Psoas muscle (tissue), 8 donors: ENCODE measurements around the gene OR1D2. TPM values are rescaled to one million over a fixed set of nuclear protein-coding genes. Genes with fewer than 3 reads are reported as not detected.
"Not testable (repeated sequence)": the region's sequence is repeated elsewhere in the genome, so short reads cannot be mapped to it uniquely, and the experiment has no call there.

Experiments used
- ATAC-seq, 4 donors: fragments of 200-7000 bp; cut with Tn5 transposase; one replicate each; pipeline ENCODE4 v1.9.1; 2020; ENCODE audit warnings: moderate library complexity in 3 of 4, mild to moderate bottlenecking in 2 of 4
- DNase-seq, 2 donors: peaks; one replicate each; pipeline ENCODE4 v3.0.0-alpha.2; 2020
- H3K27ac ChIP-seq: fragments of 200-600 bp; one replicate; pipeline ENCODE4 v1.8.0; 2022
- H3K27me3 ChIP-seq, 3 donors: fragments of 200-600 bp in 1 of 3; one replicate each; pipeline versions ENCODE4 v1.6.1 to v1.8.0; 2013 to 2022; ENCODE audit warnings: low read length in 2 of 3, mild to moderate bottlenecking in 2 of 3, moderate library complexity in 1 of 3; ENCODE audit not compliant: insufficient read depth in 3 of 3
- H3K36me3 ChIP-seq, 2 donors: fragments of 200-600 bp in 1 of 2; one replicate each; pipeline versions ENCODE4 v1.6.1 to v1.8.0; 2013 to 2022; ENCODE audit warnings: low read depth in 1 of 2, mild to moderate bottlenecking in 1 of 2, moderate library complexity in 1 of 2; ENCODE audit not compliant: insufficient read depth in 1 of 2
- H3K4me1 ChIP-seq: fragments of 200-600 bp; one replicate; pipeline ENCODE4 v1.8.0; 2022
- H3K4me3 ChIP-seq: fragments of 200-600 bp; one replicate; pipeline ENCODE4 v1.8.0; 2022; ENCODE audit warnings: mild to moderate bottlenecking
- H3K9me3 ChIP-seq: fragments of 200-600 bp; one replicate; pipeline ENCODE4 v1.8.0; 2022
- WGBS, 3 donors: extraction: QIAGEN DNeasy Blood & Tissue Kit; methylation state at CpG; one replicate each; pipeline versions ENCODE4 v1.1.6 to v1.1.7; 2013; 5-methylcytosine and 5-hydroxymethylcytosine counted together
- intact Hi-C, 2 donors: fragments of 100-400 bp; cut with DNase I; formaldehyde crosslinking; loops; one replicate each; pipeline versions ENCODE4 v1.11.0 to v1.14.2; 2022
- long read RNA-seq, 2 donors: library from polyadenylated mRNA; unstranded; transcript quantifications; one replicate each; pipeline ENCODE4 v2.0.0, GENCODE V29; 2021
- polyA plus RNA-seq, 3 donors: library from polyadenylated mRNA; stranded (reverse); fragments of 200-250 nt; gene quantifications; one replicate each; pipeline ENCODE4 v1.2.3, GENCODE V29; 2013
- total RNA-seq, 4 donors: library from RNA; stranded (reverse); fragmentation: NEBNext Ultra II Directional in 2 of 4; extraction: Animal tissue kit (Norgen Biotek cat#: 25700) in 2 of 4; gene quantifications; one replicate each; pipeline versions ENCODE4 v1.2.1 to v1.2.4, GENCODE V29; 2021 to 2023
- TF ChIP-seq, protein P1 (sequence below): fragments of 200-600 bp; IDR thresholded peaks from one replicate; pipeline ENCODE4 v1.8.0; 2022; ENCODE audit warnings: antibody characterized with exemption
- donor health status: healthy with polysubstance abuse.
- donor health status: DM: no; HTN: no; CAD: no; lungs with moderate emphysema.
- donor health status: Bipolar disorder and iron deficiency.
- donor health status: healthy.
- donor health status: DM: yes; HTN: yes; CAD: no.
- donor health status: DM: no; HTN: no; CAD: no.
- donor health status: DM: no; HTN: no; CAD: no.
- donor health status: DM: yes; HTN: yes; CAD: no.

The OR1D2 gene
- not detected for total RNA-seq
- polyA plus RNA-seq: not detected
- long read RNA-seq, donor 1: 0 reads
- long read RNA-seq, donor 2: 0 reads

DNA sequence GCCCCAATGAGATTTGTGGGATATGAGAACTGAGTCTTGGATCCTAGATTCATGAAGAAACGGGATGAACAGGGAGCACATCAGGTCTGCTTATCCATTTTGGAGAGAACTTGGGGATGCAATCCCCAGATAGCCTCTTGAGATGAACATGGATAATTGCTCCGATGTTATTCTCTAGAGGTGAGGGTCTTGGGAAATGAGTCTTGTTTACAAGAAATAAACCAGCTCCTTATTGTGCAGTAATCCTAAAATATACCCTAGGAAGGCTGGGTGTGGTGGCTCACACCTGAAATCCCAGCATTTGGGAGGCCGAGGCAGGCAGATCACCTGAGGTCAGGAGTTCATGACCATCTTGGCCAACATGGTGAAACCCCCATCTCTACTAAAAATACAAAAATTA is at the start of gene OR1D2:
TSS of gene OR1D2 (minus strand) at position 101 of the 400 bp plus-strand sequence. CDS start 11,426 bp downstream, outside the sequence.
- DNase-seq (no peak), ATAC-seq (no peak)
- TF ChIP-seq, protein P1, sequence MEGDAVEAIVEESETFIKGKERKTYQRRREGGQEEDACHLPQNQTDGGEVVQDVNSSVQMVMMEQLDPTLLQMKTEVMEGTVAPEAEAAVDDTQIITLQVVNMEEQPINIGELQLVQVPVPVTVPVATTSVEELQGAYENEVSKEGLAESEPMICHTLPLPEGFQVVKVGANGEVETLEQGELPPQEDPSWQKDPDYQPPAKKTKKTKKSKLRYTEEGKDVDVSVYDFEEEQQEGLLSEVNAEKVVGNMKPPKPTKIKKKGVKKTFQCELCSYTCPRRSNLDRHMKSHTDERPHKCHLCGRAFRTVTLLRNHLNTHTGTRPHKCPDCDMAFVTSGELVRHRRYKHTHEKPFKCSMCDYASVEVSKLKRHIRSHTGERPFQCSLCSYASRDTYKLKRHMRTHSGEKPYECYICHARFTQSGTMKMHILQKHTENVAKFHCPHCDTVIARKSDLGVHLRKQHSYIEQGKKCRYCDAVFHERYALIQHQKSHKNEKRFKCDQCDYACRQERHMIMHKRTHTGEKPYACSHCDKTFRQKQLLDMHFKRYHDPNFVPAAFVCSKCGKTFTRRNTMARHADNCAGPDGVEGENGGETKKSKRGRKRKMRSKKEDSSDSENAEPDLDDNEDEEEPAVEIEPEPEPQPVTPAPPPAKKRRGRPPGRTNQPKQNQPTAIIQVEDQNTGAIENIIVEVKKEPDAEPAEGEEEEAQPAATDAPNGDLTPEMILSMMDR: no peak
- peaks cover 0 to 4% (median 0%) of the 10 kb centered on the region in 3 donors for H3K27me3 ChIP-seq
- no peak within 1 kb of the TSS for H3K27ac ChIP-seq
- H3K36me3 ChIP-seq: no peaks in the 10 kb centered on the region
- H3K9me3 ChIP-seq: peaks cover 11% of the 10 kb centered on the region
- intact Hi-C loops: no loop called here
- WGBS, 3 donors: 67 to 76% (median 67%) methylated on average over 3 of the region's 3 CpGs
- H3K4me1 ChIP-seq: no peaks in the 10 kb centered on the region
- H3K4me3 ChIP-seq: no peak within 1 kb of the TSS

- H3K27me3 ChIP-seq, ATAC-seq, intact Hi-C loops, H3K27ac ChIP-seq, H3K4me1 ChIP-seq, H3K9me3 ChIP-seq, H3K4me3 ChIP-seq, H3K36me3 ChIP-seq, DNase-seq: not testable (repeated sequence)
- 79 to 86% (median 83%) methylated on average over 2 of the region's 3 CpGs for WGBS, 3 donors
Observed at GRCh38 chr17:3137494-3137893, 33.3 kb upstream of the OR1D2 start.

- Histone ChIP-seq H3K4me1 (no peaks in the 10 kb centered on the region), H3K4me3 (no peak within 1 kb of the TSS), H3K27ac (no peak within 1 kb of the TSS), H3K27me3 (peaks cover 0 to 4% (median 0%) of the 10 kb centered on the region in 3 donors), H3K36me3 (no peaks in the 10 kb centered on the region), H3K9me3 (no peaks in the 10 kb centered on the region)
- TF ChIP-seq, protein P1: no peak
- intact Hi-C loops: no loop called here
- 70 to 81% (median 80%) methylated on average over 2 of the region's 2 CpGs for WGBS, 3 donors
- ATAC-seq (no peak), DNase-seq (no peak)
Observed at GRCh38 chr17:3127451-3127850, 23.2 kb upstream of the OR1D2 start, which contains the start of gene OR1G1. OR1G1 (minus strand) TSS chr17:3127551; CDS start chr17:3127551, 0 bp downstream.

GRCh38 chr17:3073850-3074249 is 30.4 kb downstream of the OR1D2 start:
- ATAC-seq, H3K27ac ChIP-seq, H3K36me3 ChIP-seq, H3K4me1 ChIP-seq, intact Hi-C loops, H3K4me3 ChIP-seq, DNase-seq, H3K9me3 ChIP-seq, H3K27me3 ChIP-seq: not testable (repeated sequence)
- WGBS, 3 donors: 53 to 57% (median 53%) methylated on average over 4 of the region's 4 CpGs

DNA sequence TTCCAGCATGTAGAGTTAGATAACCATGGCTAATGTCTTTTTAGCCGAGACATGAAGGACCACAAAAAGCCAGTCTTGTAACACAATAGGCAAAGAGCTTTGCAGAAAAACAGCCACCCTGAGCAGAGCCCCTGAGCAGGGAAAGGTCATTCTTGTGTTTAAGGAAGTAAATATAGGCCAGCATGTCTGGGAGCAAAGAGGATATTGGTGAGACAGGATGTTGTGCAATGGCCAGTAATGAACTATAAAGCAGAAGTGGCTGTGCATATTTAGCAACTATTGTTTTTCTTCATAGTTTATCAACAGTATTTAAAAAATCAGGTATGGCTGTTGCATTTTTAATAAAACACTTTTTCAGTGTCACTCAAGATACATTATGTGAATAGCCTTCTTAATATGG is 39.0 kb downstream of the OR1D2 start:
- no CpG with 5 or more reads among the region's 1 CpG for WGBS, 3 donors
- DNase-seq, H3K4me3 ChIP-seq, H3K36me3 ChIP-seq, H3K27me3 ChIP-seq, H3K4me1 ChIP-seq, ATAC-seq, H3K9me3 ChIP-seq, intact Hi-C loops, H3K27ac ChIP-seq: not testable (repeated sequence)

DNA sequence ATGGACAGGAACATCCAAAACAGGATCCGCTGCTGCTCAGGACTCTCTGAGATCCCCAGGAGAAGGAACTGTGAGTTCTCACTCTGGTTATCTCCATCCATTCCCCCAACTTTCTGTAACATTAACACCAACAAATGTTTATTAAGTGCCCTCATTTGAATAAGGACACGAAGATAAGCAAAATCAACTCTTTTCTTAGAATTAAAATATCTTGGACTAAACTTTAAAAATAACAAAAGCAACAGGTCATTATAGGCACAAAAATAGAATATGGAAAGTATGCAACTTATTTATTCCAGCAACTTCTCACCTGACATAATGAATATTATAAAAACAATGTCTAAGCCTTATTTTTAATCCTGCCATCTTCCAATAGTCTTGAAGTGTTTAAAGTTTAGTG is 40.7 kb downstream of the OR1D2 start, which contains the start of gene OR1D5:
TSS of gene OR1D5 (minus strand) at position 101 of the 400 bp plus-strand sequence. CDS start at position 101, 0 bp downstream.
- H3K4me1 ChIP-seq, ATAC-seq, intact Hi-C loops, H3K36me3 ChIP-seq, DNase-seq, H3K27ac ChIP-seq, H3K27me3 ChIP-seq, H3K4me3 ChIP-seq, H3K9me3 ChIP-seq: not testable (repeated sequence)
- 63 to 89% methylated on average over 1 of the region's 2 CpGs; no CpG with 5 or more reads in 1 of the 3 donors for WGBS, 3 donors

DNA sequence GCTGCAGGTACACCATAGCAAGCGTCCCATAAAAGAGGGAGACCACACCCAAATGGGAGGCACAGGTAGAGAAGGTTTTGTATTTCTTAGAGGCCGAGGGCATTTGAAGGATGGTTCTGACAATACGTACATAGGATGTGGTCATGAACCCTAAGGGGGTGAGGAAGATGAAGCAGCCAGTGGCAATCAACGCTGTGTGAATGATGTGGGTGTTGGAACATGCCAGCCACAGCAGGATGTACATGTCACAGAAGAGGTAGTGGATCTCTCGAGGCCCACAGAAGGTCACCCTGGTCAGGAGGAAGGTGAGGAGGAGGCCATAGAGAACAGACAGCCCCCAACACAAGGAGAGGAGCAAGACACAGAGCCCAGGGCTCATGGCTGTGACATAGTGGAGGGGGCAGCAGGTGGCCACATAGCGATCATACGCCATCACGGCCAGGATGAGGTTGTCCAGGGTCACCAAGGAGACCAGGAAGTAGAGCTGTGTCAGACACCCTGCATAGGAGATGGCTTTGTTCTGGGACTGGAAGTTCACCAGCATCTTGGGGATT is 41.3 kb downstream of the OR1D2 start:
- intact Hi-C loops, H3K27me3 ChIP-seq, H3K4me3 ChIP-seq, H3K36me3 ChIP-seq, H3K27ac ChIP-seq, DNase-seq, H3K9me3 ChIP-seq, ATAC-seq, H3K4me1 ChIP-seq: not testable (repeated sequence)
- 82 to 89% (median 84%) methylated on average over 8 of the region's 8 CpGs for WGBS, 3 donors

DNA sequence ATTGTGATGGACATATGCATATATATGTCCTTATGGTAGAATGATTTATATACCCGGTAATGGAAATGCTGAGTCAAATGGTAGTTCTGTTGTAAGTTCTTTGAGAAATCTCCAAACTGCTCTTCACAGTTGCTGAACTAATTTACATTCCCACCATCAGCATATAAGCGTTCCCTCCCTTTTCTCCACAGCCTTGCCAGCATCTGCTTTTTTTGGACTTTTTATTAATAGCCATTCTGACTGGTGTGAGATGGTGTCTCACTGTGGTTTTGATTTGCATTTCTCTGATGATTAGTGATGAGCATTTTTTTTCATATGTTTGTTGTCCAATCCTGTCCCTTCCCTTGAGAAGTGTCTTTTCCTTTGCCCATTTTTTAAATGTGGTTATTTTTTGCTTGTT is 49.4 kb downstream of the OR1D2 start:
- H3K27ac ChIP-seq, H3K27me3 ChIP-seq, H3K4me1 ChIP-seq, DNase-seq, ATAC-seq, H3K4me3 ChIP-seq, H3K9me3 ChIP-seq, intact Hi-C loops, H3K36me3 ChIP-seq: not testable (repeated sequence)
- 100% methylated on average over 1 of the region's 2 CpGs for WGBS, 3 donors
